ENCODE measurements around the gene ENDOG.

DNA sequence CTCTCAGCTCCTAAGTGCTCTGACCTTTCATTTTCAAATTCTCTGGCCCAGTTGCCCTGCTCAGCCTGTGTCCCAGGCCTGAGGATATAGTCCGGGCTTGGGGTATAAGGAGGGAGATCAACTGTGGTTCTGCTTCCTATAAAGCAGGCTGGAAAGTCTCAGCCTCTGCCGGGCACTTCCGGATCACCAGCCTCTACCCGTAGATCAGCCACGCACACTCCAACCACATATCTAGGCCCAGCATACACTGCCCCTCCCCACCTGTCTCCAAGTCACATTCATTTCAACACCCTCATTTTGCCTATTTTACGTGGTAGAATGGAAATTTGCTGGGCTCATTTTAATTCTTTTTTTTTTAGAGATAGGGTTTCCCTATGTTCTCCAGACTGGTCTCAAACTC, 49.7 kb upstream of the ENDOG start:
- TF ChIP-seq POLR2A (IDR thresholded peaks at IDR 0.05) (no peak), POLR2AphosphoS5 (IDR thresholded peaks at IDR 0.05) (no peak)
- TF ChIP-seq, protein P1, sequence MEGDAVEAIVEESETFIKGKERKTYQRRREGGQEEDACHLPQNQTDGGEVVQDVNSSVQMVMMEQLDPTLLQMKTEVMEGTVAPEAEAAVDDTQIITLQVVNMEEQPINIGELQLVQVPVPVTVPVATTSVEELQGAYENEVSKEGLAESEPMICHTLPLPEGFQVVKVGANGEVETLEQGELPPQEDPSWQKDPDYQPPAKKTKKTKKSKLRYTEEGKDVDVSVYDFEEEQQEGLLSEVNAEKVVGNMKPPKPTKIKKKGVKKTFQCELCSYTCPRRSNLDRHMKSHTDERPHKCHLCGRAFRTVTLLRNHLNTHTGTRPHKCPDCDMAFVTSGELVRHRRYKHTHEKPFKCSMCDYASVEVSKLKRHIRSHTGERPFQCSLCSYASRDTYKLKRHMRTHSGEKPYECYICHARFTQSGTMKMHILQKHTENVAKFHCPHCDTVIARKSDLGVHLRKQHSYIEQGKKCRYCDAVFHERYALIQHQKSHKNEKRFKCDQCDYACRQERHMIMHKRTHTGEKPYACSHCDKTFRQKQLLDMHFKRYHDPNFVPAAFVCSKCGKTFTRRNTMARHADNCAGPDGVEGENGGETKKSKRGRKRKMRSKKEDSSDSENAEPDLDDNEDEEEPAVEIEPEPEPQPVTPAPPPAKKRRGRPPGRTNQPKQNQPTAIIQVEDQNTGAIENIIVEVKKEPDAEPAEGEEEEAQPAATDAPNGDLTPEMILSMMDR (IDR thresholded peaks at IDR 0.05), result no peak

Measured in gastroesophageal sphincter (tissue), 3 donors.